HG02759 (cell line): ENCODE data around the gene PATE4.
A peak's percentile ranks its signal among the peaks of the same experiment; 100 is the strongest.

Experiments used
- ATAC-seq: cut with Tn5 transposase; IDR thresholded peaks from one replicate; pipeline ENCODE4 v1.9.1; 2021; ENCODE audit warnings: mild to moderate bottlenecking, moderate library complexity; ENCODE audit not compliant: unreplicated experiment

The PATE4 gene

GRCh38 chr11:125887373-125888324, 54.5 kb downstream of the PATE4 start, which contains the start of gene HYLS1:
TSS of gene HYLS1 (plus strand) at chr11:125887668. CDS start at chr11:125899369, 11,701 bp downstream.
- peak; percentile 87 for ATAC-seq
